K562 (cell line): Measurements from ENCODE around the gene TMEM167B. TPM values are rescaled to one million over a fixed set of nuclear protein-coding genes. Genes with fewer than 3 reads are reported as not detected.
A peak's percentile ranks its signal among the peaks of the same experiment; 100 is the strongest.

Experiments used
- DPF2 ChIP-seq: fragments of 450-650 bp; IDR thresholded peaks from 2 replicates; pipeline ENCODE4 v1.6.1; 2016
- ETV5 ChIP-seq: sonication (generic); formaldehyde crosslinking; IDR thresholded peaks from 2 replicates; pipeline ENCODE4 v1.4.0; 2020; ENCODE audit warnings: low read depth, mild to moderate bottlenecking, missing genetic modification reagents
- MIER1 ChIP-seq: fragments of 450-650 bp; IDR thresholded peaks from 2 replicates; pipeline ENCODE4 v1.6.1; 2016; ENCODE audit warnings: antibody characterized with exemption, mild to moderate bottlenecking, low read depth
- PCBP1 ChIP-seq: fragments of 200-400 bp; formaldehyde crosslinking; IDR thresholded peaks from 2 replicates; pipeline ENCODE4 v1.6.1; 2018; ENCODE audit warnings: mild to moderate bottlenecking, low read depth, low read length; ENCODE audit not compliant: poor library complexity, severe bottlenecking
- POLR2A ChIP-seq: fragments of 450-650 bp; conservative IDR thresholded peaks from 2 replicates; pipeline ENCODE4 v1.6.1; 2016
- POLR2H ChIP-seq: IDR thresholded peaks from 2 replicates; pipeline ENCODE4 v1.6.1; 2016; ENCODE audit warnings: missing genetic modification characterization, low read depth, mild to moderate bottlenecking, control low read depth, missing compliant biosample characterization, moderate library complexity
- SMAD3 ChIP-seq: fragments of 450-650 bp; formaldehyde crosslinking; conservative IDR thresholded peaks from 2 replicates; pipeline ENCODE4 v1.4.0; 2020; ENCODE audit warnings: mild to moderate bottlenecking
- ZBTB40 ChIP-seq, 2 experiments: fragments of 450-650 bp in 1 of 2; sonication (generic) in 1 of 2; formaldehyde crosslinking in 1 of 2; IDR thresholded peaks; 2 replicates each; pipeline versions ENCODE4 v1.7.1 to v1.9.0; 2016 to 2022; ENCODE audit warnings: inconsistent platforms in 1 of 2, mild to moderate bottlenecking in 1 of 2, missing genetic modification reagents in 1 of 2
- ZKSCAN1 ChIP-seq: fragments of 150-350 bp; IDR thresholded peaks from 2 replicates; pipeline ENCODE4 v1.6.1; 2016; ENCODE audit warnings: low read depth, low read length
- polyA plus RNA-seq, 8 experiments: library from polyadenylated mRNA; depleted of rRNA in 4 of 8; stranded (reverse) in 5 of 8; unstranded in 3 of 8; fragments of >200 nt; fragmentation: Nextera tagmentation in 2 of 8; fragmentation: Illumina TruSeq in 1 of 8; extraction: Ambion mirVana in 2 of 8; extraction: Trizol in 1 of 8; gene quantifications; 2 replicates each; pipeline versions ENCODE4 v1.2.1 to v1.2.3, GENCODE V29; 2011 to 2014; ENCODE audit warnings: inconsistent platforms in 1 of 8, missing spikeins in 1 of 8
- total RNA-seq, 7 experiments: library from RNA; depleted of rRNA in 6 of 7; stranded (reverse); fragments of >200 nt in 6 of 7; fragmentation: Illumina TruSeq in 2 of 7; extraction: Trizol in 2 of 7; gene quantifications; 2 replicates each; pipeline versions ENCODE4 v1.2.1 to v1.2.3, GENCODE V29; 2011 to 2021; ENCODE audit warnings: low replicate concordance in 1 of 7
- TF ChIP-seq, protein P1 (sequence below): sonication (generic); formaldehyde crosslinking; IDR thresholded peaks from 2 replicates; pipeline ENCODE4 v1.8.1; 2023; ENCODE audit warnings: mild to moderate bottlenecking, missing genetic modification reagents

The TMEM167B gene
- total and polyA plus RNA-seq, 9 of the 15 experiments (the other 6 are each of a cell fraction or from before 2014, with no cell fraction given): 17.2 to 36.4 (median 32.2) TPM

DNA sequence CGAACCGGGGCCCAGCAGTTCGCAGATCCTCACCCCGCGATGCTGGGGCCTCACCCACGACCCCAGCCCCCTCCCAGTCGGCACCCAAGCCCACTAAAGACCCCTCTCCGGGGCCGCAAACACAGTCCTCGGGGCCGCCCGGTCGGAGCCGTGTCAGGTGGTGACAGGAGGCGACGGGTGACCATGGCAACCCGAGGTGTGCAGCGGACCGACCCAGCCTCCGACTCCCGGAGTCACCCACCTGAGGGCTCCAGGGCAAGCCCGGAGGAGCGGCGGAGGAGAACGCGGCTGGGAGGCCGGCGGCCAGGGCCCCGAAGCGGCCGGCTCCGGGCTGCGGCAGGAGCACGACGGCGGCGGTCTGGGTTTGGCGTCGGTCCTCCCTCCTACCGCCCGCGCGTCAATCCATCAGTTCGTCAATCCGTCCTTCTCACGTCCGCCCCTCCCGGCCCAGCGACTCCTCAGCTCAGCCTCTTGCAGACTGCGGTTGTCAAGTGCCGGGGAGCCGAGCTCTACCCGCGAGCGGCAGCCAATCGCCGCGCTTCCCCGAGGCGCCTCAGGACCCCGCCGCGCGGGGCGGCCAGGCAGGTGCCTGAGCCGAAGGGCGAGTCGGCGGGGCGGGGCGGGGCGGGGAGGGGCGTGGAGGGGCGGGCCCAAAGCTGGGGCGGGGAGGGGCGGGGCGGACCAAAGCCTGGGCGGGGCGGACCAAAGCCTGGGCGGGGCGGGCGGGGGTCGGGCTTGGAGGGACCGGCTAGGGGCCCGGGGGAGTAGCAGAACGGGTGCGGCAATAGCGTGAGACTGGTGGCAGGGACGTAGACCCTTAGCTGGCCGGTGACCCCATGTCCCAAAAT is 48.7 kb upstream of the TMEM167B start, which contains the start of gene WDR47 (continued):
- TF ChIP-seq ZBTB40 (IDR thresholded peaks at IDR 0.05) (0 out of 2 replicates have a peak, but pooled peaks have one; percentile 39), ZBTB40 (CRISPR knock-in tag; IDR thresholded peaks at IDR 0.05) (no peak), SMAD3 (CRISPR knock-in tag) (no peak), ETV5 (0 out of 2 replicates have a peak, but pooled peaks have one; percentile 42), ZKSCAN1 (0 out of 2 replicates have a peak, but pooled peaks have one; percentile 8), MIER1 (no peak), POLR2H (tag) (peak; percentile 82), PCBP1 (peak; percentile 94), DPF2 (no peak), POLR2A (peak; percentile 87)
- TF ChIP-seq, protein P1, sequence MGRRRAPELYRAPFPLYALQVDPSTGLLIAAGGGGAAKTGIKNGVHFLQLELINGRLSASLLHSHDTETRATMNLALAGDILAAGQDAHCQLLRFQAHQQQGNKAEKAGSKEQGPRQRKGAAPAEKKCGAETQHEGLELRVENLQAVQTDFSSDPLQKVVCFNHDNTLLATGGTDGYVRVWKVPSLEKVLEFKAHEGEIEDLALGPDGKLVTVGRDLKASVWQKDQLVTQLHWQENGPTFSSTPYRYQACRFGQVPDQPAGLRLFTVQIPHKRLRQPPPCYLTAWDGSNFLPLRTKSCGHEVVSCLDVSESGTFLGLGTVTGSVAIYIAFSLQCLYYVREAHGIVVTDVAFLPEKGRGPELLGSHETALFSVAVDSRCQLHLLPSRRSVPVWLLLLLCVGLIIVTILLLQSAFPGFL (CRISPR knock-in tag): no peak
